Ascending aorta (tissue), 2 donors: Measurements from ENCODE around the gene PLET1. TPM values are rescaled to one million over a fixed set of nuclear protein-coding genes. Genes with fewer than 3 reads are reported as not detected.

Experiments
- DNase-seq, 2 donors: peaks; one replicate each; pipeline ENCODE4 v3.0.0-alpha.2; 2019; ENCODE audit warnings: low spot score in 2 of 2
- H3K27ac ChIP-seq, 2 donors: fragments of 200-600 bp; sonication (generic); one replicate each; pipeline ENCODE4 v1.5.1; 2016 to 2017; ENCODE audit warnings: mild to moderate bottlenecking in 1 of 2
- H3K27me3 ChIP-seq: fragments of 200-600 bp; sonication (generic); one replicate; pipeline ENCODE4 v1.5.1; 2017
- H3K36me3 ChIP-seq, 2 donors: fragments of 200-600 bp; sonication (generic); one replicate each; pipeline ENCODE4 v1.5.1; 2016
- H3K4me1 ChIP-seq, 2 donors: fragments of 200-600 bp; sonication (generic); one replicate each; pipeline ENCODE4 v1.5.1; 2016 to 2017; ENCODE audit warnings: mild to moderate bottlenecking in 1 of 2
- H3K4me3 ChIP-seq, 2 donors: fragments of 200-600 bp; sonication (generic); one replicate each; pipeline ENCODE4 v1.5.1; 2016 to 2017; ENCODE audit warnings: mild to moderate bottlenecking in 1 of 2
- H3K9me3 ChIP-seq, 2 donors: fragments of 200-600 bp; sonication (generic); one replicate each; pipeline ENCODE4 v1.5.1; 2016
- intact Hi-C: fragments of 100-400 bp; cut with DNase I; formaldehyde crosslinking; loops from one replicate; pipeline ENCODE4 v1.15.1; 2023
- total RNA-seq: library from RNA; depleted of rRNA; stranded (reverse); fragments of >200 nt; gene quantifications from one replicate; pipeline ENCODE4 v1.1.0, GENCODE V29; 2016
- TF ChIP-seq, protein P1 (sequence below), 3 experiments: fragments of 200-600 bp in 2 of 3; fragments of 450-650 bp in 1 of 3; sonication (generic) in 2 of 3; IDR thresholded peaks; one replicate each; pipeline ENCODE4 v1.5.1; 2016 to 2019; ENCODE audit warnings: antibody characterized with exemption in 3 of 3, mild to moderate bottlenecking in 1 of 3, moderate library complexity in 1 of 3

The PLET1 gene, protein sequence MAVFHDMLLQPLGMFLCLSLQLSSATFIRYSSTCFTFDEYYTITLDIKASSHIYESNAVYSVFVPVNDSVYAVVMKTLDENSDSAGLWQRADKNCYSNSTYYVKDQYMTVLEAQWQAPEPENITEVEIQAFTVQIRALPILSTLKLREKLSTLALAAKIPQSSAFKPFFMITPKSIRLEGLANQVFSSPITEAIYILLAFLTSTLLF
- not detected for total RNA-seq

DNA sequence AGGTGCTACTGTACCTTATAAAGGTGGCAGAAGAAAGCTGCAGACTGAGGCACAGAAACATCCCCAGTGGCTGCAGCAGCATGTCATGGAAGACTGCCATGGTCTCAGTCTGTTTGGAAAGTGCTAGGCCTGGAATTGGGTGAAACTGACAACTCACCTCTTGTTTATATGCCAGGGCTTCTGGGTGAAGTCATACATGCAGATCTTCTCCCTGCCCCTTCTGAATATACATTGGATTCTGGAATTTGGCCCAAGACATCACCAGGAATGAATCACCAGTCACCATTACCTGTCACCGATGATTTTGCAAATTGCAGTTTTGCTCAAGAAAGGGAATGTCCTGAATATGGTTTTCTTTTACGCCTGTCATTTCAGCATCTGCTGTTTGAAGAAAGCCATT lies at the start of gene PLET1:
Gene PLET1 (minus strand): TSS at position 371 of the 400 bp plus-strand sequence. CDS start 271 bp downstream, at position 100.
- no peak for DNase-seq
- no peaks in the 10 kb centered on the region for H3K4me1 ChIP-seq
- H3K9me3 ChIP-seq: no peaks in the 10 kb centered on the region
- H3K27me3 ChIP-seq: no peaks in the 10 kb centered on the region
- H3K4me3 ChIP-seq: no peak within 1 kb of the TSS
- no peaks in the 10 kb centered on the region for H3K36me3 ChIP-seq
- TF ChIP-seq, protein P1, sequence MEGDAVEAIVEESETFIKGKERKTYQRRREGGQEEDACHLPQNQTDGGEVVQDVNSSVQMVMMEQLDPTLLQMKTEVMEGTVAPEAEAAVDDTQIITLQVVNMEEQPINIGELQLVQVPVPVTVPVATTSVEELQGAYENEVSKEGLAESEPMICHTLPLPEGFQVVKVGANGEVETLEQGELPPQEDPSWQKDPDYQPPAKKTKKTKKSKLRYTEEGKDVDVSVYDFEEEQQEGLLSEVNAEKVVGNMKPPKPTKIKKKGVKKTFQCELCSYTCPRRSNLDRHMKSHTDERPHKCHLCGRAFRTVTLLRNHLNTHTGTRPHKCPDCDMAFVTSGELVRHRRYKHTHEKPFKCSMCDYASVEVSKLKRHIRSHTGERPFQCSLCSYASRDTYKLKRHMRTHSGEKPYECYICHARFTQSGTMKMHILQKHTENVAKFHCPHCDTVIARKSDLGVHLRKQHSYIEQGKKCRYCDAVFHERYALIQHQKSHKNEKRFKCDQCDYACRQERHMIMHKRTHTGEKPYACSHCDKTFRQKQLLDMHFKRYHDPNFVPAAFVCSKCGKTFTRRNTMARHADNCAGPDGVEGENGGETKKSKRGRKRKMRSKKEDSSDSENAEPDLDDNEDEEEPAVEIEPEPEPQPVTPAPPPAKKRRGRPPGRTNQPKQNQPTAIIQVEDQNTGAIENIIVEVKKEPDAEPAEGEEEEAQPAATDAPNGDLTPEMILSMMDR (IDR thresholded peaks at IDR 0.05): no peak
- H3K27ac ChIP-seq: no peak within 1 kb of the TSS
- intact Hi-C loops: no loop called here

DNA sequence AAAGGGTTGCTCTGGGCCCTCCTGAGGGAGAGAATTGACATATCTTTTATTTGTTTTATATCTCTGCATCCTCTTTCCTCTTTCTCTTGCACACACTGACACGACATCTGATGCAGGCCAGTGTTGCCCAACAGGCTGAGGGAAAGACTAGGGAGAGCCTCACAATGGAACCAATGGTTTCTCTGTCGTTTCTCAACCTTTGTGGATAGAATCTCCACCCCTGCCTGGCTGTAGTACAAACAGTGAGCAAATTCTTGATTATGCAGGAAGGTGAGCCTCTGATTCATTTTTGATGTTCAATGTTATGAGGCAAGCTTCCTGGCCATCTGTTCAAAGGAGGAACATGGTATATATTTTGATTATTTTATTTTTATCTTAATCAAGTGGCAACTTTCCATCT lies 49.8 kb upstream of the PLET1 start:
- intact Hi-C loops: no loop called here
- H3K4me1 ChIP-seq: peaks cover 0 to 1% of the 10 kb centered on the region in 2 donors
- DNase-seq: no peak
- no peak overlapping the region for H3K27ac ChIP-seq
- no peaks in the 10 kb centered on the region for H3K9me3 ChIP-seq
- no peaks in the 10 kb centered on the region for H3K36me3 ChIP-seq
- TF ChIP-seq, protein P1 (IDR thresholded peaks at IDR 0.05): no peak
- H3K27me3 ChIP-seq: no peaks in the 10 kb centered on the region
- H3K4me3 ChIP-seq: no peak overlapping the region

DNA sequence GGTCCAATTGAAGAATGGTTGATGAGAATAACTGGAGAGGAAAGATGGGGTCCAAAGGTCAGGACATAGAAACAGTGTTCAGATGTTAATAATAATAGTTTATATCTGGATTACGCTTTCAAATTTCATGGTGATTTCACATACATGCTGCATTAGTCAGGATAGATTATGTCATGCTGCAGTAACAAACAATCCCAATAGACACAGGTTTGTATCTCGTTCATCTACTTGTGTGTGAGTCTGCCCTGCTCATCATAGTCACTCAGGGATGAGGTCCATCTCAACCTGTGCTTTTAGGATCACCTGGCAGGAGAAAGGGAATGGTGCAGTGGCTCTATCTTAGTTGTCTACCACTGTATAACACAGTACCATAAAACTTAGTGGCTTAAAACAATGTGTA lies 48.0 kb upstream of the PLET1 start:
- H3K27me3 ChIP-seq: no peaks in the 10 kb centered on the region
- H3K9me3 ChIP-seq: no peaks in the 10 kb centered on the region
- TF ChIP-seq, protein P1 (IDR thresholded peaks at IDR 0.05): no peak
- intact Hi-C loops: no loop called here
- no peaks in the 10 kb centered on the region for H3K36me3 ChIP-seq
- H3K4me1 ChIP-seq: no peaks in the 10 kb centered on the region
- no peak overlapping the region for H3K4me3 ChIP-seq
- DNase-seq: no peak
- H3K27ac ChIP-seq: no peak overlapping the region

DNA sequence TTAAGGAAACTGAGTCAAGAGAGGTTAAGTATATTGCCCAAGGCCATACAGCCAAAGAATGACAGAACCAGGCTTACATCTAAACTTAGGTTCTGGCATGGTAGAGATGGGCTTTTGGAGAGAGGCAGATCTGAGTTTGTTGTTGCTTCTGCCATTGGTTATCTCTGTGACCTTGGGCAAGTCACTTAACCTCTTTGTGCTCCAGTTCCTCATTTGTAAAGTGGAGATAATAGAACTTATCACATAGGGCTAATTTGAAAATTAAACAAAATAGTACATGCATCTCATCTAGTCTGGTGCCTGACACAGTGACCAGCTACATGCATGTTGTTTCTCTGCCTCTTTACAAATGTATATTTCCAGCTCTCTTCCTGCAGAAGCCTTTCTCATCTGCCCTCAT lies 47.0 kb upstream of the PLET1 start:
- Histone ChIP-seq H3K36me3 (no peaks in the 10 kb centered on the region), H3K4me1 (peaks cover under 1 to 3% of the 10 kb centered on the region in 2 donors), H3K9me3 (no peaks in the 10 kb centered on the region), H3K27me3 (no peaks in the 10 kb centered on the region), H3K27ac (no peak overlapping the region), H3K4me3 (no peak overlapping the region)
- TF ChIP-seq, protein P1 (IDR thresholded peaks at IDR 0.05): no peak
- DNase-seq: no peak
- intact Hi-C loops: no loop called here

DNA sequence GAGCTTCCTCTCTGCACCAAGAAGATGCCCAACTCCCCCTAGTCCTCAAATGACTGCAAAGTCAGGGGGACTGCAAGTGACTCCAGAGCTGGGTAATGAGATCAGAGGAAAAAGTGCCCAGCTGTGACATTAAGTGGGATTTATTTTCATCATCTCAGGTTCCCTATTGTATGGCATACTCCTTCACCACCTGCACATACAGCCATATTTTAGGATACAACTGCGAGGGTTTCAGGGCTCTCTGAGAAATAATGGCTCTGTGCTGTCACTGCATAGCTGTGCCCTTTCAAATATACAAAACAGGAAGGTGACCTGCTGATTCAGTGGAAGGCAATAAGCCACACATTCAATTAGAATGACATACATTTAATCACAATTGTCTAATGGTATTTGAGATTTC lies 45.6 kb upstream of the PLET1 start:
- Histone ChIP-seq H3K4me3 (no peak overlapping the region), H3K27ac (no peak overlapping the region), H3K9me3 (no peaks in the 10 kb centered on the region), H3K27me3 (no peaks in the 10 kb centered on the region), H3K36me3 (no peaks in the 10 kb centered on the region), H3K4me1 (peaks cover 10 to 11% of the 10 kb centered on the region in 2 donors)
- TF ChIP-seq, protein P1 (IDR thresholded peaks at IDR 0.05): no peak
- DNase-seq: no peak
- intact Hi-C loops: no loop called here

DNA sequence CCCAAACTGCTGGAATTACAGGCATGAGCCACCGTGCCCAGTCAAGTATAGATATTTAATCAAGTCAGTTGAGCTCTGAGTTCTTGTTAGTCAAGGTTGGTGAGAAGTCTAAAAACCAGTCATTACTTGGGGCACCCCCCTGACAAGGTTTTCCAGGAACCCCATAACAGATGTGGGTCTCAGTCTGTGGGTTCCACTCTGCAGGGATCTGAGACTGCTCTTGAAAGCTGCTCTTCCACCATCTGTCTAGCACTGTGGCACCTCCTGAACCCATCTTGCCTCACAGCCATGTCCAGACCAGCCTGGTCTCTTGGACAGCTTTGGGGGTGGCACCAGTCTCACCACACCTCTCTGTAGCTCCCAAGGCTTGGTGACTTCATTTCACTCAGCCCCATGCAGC lies 44.3 kb upstream of the PLET1 start:
- TF ChIP-seq, protein P1 (IDR thresholded peaks at IDR 0.05): no peak
- Histone ChIP-seq H3K36me3 (no peaks in the 10 kb centered on the region), H3K4me3 (no peak overlapping the region), H3K27ac (no peak overlapping the region), H3K27me3 (no peaks in the 10 kb centered on the region), H3K9me3 (no peaks in the 10 kb centered on the region), H3K4me1 (peaks cover 10 to 11% of the 10 kb centered on the region in 2 donors)
- intact Hi-C loops: no loop called here
- DNase-seq: no peak
